ENCODE results near the gene NVL.
A peak's percentile ranks its signal among the peaks of the same experiment; 100 is the strongest.

The NVL gene

DNA sequence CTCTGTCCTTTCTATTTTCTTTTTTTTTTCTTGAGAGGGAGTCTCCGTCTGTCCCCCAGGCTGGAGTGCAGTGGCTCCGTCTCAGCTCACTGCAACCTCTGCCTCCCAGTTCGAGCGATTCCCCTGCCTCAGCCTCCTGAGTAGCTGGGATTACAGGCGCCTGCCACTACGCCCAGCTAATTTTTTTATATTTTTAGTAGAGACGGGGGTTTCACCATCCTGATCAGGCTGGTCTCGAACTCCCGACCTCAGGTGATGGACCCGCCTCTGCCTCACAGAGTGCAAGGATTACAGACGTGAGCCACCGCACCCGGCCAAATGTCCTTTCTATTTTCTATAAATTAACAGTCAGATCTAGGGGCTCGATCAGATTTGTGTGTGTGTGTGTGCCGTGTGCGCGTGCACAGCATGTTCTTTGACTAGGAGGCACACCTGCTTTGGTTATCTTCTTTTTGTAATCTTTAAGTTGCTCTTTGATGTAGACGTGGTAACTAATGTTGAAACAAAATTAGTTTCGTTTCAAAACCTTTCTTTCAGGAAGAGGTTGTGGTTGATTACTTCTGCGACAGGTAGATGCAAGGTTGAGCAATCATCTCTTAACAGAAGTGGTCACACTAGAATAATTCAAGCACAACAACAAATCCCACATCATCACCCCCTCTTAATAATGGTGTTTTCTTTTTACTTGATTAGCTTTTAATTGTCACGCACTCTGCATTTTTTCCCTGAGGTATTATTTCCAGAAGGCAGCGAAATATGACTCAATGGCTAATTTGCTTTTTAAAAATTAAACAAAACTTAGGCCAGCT, 147.7 kb downstream of the NVL start (continued):
- TF ChIP-seq, protein P1, sequence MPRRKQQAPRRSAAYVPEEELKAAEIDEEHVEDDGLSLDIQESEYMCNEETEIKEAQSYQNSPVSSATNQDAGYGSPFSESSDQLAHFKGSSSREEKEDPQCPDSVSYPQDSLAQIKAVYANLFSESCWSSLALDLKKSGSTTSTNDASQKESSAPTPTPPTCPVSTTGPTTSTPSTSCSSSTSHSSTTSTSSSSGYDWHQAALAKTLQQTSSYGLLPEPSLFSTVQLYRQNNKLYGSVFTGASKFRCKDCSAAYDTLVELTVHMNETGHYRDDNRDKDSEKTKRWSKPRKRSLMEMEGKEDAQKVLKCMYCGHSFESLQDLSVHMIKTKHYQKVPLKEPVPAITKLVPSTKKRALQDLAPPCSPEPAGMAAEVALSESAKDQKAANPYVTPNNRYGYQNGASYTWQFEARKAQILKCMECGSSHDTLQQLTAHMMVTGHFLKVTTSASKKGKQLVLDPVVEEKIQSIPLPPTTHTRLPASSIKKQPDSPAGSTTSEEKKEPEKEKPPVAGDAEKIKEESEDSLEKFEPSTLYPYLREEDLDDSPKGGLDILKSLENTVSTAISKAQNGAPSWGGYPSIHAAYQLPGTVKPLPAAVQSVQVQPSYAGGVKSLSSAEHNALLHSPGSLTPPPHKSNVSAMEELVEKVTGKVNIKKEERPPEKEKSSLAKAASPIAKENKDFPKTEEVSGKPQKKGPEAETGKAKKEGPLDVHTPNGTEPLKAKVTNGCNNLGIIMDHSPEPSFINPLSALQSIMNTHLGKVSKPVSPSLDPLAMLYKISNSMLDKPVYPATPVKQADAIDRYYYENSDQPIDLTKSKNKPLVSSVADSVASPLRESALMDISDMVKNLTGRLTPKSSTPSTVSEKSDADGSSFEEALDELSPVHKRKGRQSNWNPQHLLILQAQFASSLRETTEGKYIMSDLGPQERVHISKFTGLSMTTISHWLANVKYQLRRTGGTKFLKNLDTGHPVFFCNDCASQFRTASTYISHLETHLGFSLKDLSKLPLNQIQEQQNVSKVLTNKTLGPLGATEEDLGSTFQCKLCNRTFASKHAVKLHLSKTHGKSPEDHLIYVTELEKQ (tag by site-specific recombination; IDR thresholded peaks at IDR 0.05; ENCODE audit: borderline replicate concordance), result 0 out of 2 replicates have a peak, but pooled peaks have one; percentile 18
- TF ChIP-seq ZNF558 (tag by site-specific recombination; IDR thresholded peaks at IDR 0.05) (0 out of 2 replicates have a peak, but pooled peaks have one; percentile 18), ZSCAN4 (tag by site-specific recombination; IDR thresholded peaks at IDR 0.05) (peak; percentile 50), ZFP37 (tag by site-specific recombination; IDR thresholded peaks at IDR 0.05) (peak; percentile 70; the same call in 1 of the 2 replicates), SCRT2 (tag by site-specific recombination; IDR thresholded peaks at IDR 0.05) (peak; percentile 99), GFI1B (tag by site-specific recombination; IDR thresholded peaks at IDR 0.05) (peak; percentile 41; the same call in 1 of the 2 replicates)

DNA sequence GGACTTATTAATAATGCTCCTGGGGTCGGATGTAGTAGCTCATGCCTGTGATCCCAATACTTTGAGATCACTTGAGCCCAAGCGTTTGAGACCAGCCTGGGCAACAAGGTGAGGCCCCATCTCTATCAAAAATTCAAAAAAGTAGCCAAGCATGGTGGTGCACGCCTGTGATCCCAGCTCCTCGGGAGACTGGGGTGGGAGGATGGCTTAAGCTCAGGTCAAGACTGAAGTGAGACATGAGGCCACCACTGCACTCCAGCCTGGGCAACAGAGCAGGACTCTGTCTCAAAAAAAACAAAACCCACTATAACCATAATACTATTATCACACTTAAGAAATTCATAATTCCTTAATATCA, 148.5 kb downstream of the NVL start:
- peaks cover 13 to 16% of the 10 kb centered on the region in 2 experiments; a peak in 2 of 3 replicates for H3K36me3 ChIP-seq (ENCODE audit: control insufficient read depth in 2 of 2, insufficient read depth in 1 of 2, low read length in 2 of 2)
- no peak for TF ChIP-seq ZBTB11 (tag by site-specific recombination; conservative IDR thresholded peaks at IDR 0.05; ENCODE audit: low read depth)
- TF ChIP-seq ZNF335 (tag by site-specific recombination; conservative IDR thresholded peaks at IDR 0.05), result no peak
- no peak for TF ChIP-seq ZFP69B (tag by site-specific recombination; IDR thresholded peaks at IDR 0.05)
- ChIA-PET CTCF (interaction anchor here (1.0 kb wide), 1 partner anchor 11 kb away, joined by 4 read pairs; no protein-coding TSS in a partner anchor), POLR2A (no interaction called here)
- H3K27ac ChIP-seq (ENCODE audit: extremely low read depth, low read depth, low read length), result no peak overlapping the region
- no peak overlapping the region for H3K4me3 ChIP-seq (ENCODE audit: low read depth, low read length)
- peaks cover 3% of the 10 kb centered on the region; the same call in 1 of the 2 replicates for H3K4me1 ChIP-seq (ENCODE audit: control insufficient read depth, insufficient read depth, low read length)
- no peaks in the 10 kb centered on the region for H3K9me3 ChIP-seq (ENCODE audit: control insufficient read depth, insufficient read depth, low read depth, low read length)

- Histone ChIP-seq H3K36me3 (ENCODE audit: control insufficient read depth in 2 of 2, insufficient read depth in 1 of 2, low read length in 2 of 2) (peaks cover 8 to 11% of the 10 kb centered on the region in 2 experiments; a peak in 2 of 3 replicates), H3K4me3 (ENCODE audit: low read depth, low read length) (no peak overlapping the region), H3K27ac (ENCODE audit: extremely low read depth, low read depth, low read length) (no peak overlapping the region), H3K9me3 (ENCODE audit: control insufficient read depth, insufficient read depth, low read depth, low read length) (no peaks in the 10 kb centered on the region), H3K4me1 (ENCODE audit: control insufficient read depth, insufficient read depth, low read length) (peaks cover 3% of the 10 kb centered on the region; the same call in 1 of the 2 replicates)
- ChIA-PET POLR2A (no interaction called here), CTCF (interaction anchor here (1.0 kb wide), 1 partner anchor 11 kb away, joined by 4 read pairs; no protein-coding TSS in a partner anchor)
- no peak for TF ChIP-seq ZNF324 (tag by site-specific recombination; IDR thresholded peaks at IDR 0.05)
- TF ChIP-seq ZNF37A (tag by site-specific recombination; IDR thresholded peaks at IDR 0.05), result no peak
- no peak for TF ChIP-seq ZNF10 (tag by site-specific recombination; IDR thresholded peaks at IDR 0.05)
- no peak for TF ChIP-seq ZNF155 (tag by site-specific recombination; IDR thresholded peaks at IDR 0.05)
- TF ChIP-seq ZNF623 (tag by site-specific recombination; IDR thresholded peaks at IDR 0.05), result no peak
- TF ChIP-seq ZNF302 (tag by site-specific recombination; IDR thresholded peaks at IDR 0.05; ENCODE audit: low read depth), result no peak
- no peak for TF ChIP-seq RBAK (tag by site-specific recombination; IDR thresholded peaks at IDR 0.05)
- TF ChIP-seq ZNF48 (tag by site-specific recombination; IDR thresholded peaks at IDR 0.05), result no peak
- TF ChIP-seq ZNF214 (tag by site-specific recombination; IDR thresholded peaks at IDR 0.05; ENCODE audit: borderline replicate concordance), result no peak
Measured at GRCh38 chr1:224180783-224181452, 149.1 kb downstream of the NVL start.

Measured in HEK293 (cell line).